CD1c-positive myeloid dendritic cell (primary cell): ENCODE measurements around the gene BCKDHA.
"Not testable (repeated sequence)": the region's sequence is repeated elsewhere in the genome, so short reads cannot be mapped to it uniquely, and the experiment has no call there.

Experiments
- DNase-seq: peaks from one replicate; pipeline ENCODE4 v3.0.0-alpha.2; 2016; ENCODE audit errors: extremely low spot score

The BCKDHA gene

DNA sequence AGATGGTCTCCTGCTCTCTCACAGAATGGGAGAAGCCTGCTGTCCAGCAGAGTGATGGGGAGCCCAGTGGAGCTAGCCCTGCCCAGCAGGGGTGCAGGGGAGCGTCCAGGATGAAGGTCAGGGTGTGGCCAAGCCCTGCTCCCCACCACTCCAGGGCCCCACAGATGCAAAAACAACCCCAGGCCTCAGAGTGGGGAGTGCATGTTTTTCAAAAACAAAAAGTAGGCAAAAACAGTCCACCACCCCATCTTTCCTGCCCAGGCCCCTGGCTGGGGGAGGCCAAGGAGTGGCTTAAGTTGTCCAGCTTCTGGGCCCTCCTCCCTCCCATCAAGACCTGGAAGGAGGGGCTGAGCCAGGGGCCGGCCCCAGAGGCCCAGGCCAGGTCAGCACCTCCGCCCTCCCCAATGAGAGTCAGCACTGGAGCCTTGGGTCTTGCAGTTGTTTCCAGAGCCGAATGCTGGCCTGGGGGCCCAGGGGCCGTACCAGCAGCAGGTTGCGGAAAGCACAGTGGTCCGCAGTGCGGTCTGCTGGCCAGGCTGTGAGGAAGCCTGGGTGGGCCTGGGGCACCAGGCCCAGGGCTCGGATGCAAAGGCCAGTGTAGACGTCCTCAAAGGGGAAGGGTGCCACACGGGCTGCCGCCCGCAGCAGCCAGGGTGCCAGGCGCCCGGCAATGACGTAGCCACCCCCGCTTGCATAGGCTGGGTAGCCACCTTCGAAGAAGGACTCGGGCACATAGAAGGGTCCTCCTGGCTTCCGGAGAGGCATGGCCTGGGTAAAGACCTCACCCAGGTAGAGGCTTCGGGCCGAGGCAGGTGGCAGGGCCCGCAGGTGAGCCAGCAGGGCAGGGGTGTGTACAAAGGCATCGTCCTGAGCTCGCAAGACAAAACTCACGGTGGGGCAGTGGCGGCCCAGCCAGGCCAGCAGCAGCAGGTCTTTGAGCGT, 27.8 kb downstream of the BCKDHA start:
- DNase-seq = no peak

DNA sequence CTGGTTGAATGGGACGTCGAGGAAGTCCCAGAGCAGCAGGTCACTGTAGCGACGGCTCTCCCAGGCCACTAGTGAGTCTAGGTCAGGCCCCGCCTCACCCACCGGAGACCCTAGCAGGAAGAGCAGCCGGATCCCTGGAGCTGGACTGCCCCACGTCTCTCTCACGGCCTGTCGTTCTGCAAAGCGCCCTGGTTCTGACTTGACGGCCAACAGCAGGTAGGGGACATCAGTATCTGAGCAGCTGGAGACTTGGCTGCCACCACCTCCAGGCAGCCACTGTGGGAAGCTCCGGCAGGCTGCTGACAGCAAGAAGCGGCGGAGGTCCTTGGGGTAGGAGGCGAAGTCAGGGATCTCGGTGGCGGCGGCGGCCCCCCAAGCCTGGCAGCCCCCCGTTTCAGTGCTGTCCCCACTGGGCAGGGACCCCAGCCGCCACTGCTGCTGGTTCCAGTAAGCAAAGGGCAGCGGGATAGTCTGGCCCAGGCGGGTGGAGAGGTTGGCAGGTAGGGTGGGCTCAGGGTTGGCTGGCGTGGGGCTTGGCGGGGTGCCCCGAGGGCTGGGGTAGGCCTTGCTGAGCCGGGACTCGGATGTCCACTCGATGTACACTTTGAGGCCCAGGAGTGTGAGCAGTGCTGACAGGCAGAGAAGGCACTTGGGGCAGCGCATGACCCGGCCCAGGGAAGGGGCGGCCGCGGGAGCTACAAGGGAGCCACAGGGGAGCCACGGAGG, 28.7 kb downstream of the BCKDHA start:
- no peak for DNase-seq

DNA sequence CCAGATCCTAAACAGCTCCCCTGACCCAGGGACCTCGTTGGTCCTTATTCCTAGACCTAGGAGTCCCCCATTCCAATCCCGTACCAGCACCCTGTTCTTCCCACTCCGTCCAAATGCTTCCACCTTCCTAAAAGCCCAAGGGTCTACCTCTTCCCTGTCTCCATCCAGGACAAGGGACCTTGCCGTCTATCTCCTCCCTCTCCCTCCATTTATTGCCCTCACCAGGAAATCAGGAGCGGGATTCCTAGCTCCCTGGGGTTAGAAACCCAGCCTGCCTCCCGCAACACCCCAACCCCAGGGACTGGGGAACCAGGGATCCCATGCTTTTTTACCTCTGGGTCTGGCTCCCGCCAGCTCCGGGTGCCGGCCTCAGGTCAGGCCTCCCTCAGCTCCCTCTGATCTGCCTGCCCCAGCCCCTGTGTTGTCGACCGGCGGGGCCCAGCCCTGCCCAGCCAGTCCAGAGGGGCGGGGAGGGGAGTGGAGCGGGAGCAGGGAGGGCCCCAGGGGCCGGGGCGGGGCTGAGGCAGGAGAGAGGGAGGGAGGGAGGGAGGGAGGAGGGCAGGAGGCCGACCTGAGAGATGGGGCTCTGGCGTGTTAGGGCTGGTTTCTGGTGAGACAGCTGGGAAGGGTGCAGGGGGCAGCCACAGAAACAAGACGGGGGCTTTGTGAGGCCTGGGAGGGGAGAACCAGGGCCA, 29.5 kb downstream of the BCKDHA start, which contains the start of gene B3GNT8:
Gene B3GNT8, minus strand, starts transcription at position 423 of the 695 bp plus-strand sequence. CDS start 596 bp downstream, outside the sequence.
- peak; percentile 16 for DNase-seq

DNA sequence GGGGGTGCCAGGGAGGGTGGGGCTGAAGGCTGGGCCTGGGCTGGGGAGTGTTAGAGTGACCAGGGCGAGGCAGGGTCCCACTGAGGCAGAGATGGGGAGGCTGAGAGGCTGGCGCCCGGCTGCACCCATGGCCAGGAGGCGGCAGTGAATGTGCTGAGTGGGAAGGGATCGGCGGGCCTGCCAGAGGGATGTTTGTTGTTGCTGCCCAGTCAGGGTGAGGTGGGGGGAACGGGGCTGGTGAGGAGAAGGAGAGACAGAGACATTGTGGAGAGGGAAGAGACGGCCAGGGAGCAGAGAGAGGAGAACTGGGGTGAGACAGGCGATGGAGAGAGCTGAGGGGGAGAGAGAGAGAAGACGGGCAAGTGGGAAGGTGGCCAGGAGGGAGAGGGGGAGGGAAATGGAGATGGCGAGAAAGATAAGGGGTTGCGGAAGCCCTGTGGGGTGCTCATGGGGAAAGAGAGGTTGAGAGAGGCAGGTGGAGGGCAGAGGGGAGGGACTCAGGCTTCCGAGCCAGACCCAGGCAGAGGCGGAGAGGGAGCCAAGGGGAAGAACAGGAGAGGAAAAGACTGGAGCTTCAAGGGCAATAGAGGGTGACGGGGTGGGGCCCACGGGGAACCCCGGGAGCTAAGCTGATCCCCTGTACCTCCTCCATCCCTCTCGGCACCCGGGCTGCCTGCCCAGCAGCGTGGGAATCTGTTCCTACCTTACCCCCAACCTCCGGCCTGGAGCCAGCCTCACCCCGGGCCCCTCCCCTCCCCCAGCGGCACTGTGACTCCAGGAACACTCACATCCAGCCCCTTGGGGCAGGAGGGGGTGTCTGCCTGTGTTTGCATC, 30.2 kb downstream of the BCKDHA start:
- DNase-seq = peak; percentile 15

DNA sequence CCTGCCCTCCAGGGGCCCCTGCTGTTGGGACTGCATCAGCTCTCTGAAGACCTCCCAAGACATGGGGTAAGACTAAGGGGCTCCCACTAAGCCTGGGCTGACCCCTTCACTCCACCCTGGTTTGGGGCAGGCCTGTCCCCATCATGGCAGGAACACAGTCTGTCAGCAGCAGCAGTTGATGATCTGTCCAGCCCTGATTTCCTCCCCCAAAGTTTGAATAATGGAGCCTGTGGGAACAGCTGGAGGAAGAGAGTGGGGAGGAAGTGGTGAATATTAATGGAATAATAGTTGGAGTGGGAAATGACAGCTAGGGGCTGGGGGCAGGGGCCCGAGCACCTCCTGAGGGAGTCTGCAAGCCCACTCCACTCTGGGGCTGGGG, 30.9 kb downstream of the BCKDHA start:
- DNase-seq = no peak

DNA sequence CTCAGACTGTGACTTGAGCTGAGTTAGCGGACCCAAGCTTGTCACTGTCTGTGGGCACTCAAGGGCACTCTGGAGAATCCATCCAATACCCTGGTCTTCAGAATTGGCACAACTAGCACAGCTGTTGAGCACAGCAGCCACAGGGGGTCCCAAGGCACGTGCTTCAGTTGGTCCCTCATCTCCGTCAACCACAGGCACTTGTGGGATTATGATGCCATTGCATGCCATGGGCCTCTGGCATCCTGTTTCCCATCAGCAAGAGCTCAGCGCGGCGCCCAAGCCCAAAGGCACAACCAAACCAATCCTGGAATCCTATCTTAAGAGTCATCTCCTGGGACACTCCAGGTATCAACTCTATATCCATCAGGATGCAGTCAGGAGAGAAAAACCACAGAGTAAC, 33.3 kb downstream of the BCKDHA start:
- DNase-seq = no peak

DNA sequence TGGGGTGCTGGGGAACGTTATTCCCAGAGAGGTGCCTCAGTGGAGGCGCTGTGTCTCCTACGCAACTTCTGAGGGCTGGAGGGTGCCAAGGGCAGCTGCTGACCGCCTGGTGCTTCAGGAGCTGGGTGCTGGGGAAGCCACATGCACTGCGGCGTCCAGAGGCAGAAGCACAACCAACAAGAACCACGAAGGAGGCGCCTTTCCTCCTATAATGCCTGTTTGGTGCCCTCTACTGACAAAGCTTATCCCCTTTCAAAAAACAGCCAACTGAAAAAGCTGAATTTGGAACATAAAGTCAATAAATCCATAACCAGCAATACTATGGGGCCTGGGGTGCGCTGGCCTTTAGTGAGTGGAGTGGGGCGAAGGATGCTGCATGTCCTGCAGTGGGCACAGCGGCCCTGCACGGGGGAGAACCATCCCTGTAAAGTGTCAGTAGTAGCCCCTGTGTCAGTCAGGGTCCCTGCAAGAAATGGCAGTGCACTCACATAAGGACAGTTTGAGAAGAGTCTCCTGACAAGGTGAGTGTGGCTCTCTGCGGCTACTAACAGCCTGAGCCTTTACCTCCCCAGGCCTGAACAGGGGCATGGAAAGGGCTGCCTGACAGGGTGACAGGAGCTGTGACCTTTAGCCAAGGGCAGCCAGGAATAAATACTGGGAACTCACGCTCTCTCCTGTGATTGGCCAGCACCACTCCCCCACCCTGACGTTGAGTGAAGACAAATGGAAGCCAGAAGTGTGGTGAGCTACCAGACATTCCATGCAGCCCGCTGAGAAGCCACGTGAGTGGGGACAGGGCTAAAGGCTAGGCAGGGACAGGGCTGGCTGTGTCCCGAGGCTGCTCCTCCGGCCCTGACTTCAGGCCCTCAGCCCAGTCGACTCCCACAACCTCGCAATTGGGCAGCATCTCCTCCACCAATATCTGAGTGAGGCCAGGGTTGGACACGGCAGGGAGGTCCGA, 34.1 kb downstream of the BCKDHA start:
- peak; percentile 64 for DNase-seq

DNA sequence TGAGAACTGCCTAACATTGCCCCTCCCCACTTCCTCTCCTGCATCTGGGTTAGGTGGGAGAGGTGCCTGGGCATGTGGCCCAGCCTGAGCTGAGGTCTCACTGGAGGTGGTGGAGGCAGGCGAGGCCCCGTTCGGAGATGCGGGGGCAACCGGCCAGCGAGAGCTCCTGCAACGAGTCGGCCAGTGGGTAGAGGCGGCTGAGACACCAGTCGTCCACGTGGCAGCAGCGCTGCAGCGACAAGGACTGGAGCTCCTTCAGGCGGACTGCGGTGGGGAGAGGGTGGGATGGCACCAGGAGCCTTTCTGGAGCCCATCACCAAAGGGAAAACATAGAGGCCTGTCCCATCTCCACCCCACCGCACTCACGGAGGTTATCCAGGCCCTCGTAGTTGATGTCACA, 35.6 kb downstream of the BCKDHA start:
- no peak for DNase-seq

DNA sequence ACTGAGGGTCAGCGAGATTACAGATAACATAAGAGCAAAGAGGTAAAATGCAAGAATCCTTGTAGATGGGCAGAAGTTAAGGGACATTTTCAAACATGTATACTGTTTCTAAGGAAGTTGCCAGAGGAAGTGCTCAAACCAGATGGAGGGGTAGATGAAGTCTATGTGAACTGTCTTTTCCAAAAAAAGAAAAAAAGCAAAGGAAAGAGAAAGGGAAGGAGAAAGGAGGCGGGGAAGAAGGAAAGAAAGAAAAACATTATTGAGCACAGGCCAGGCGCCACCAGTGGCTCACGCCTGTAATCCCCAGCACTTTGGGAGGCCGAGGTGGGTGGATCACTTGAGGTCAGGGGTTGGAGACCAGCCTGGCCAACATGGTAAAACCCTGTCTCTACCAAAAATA, 36.8 kb downstream of the BCKDHA start:
- DNase-seq = no peak

DNA sequence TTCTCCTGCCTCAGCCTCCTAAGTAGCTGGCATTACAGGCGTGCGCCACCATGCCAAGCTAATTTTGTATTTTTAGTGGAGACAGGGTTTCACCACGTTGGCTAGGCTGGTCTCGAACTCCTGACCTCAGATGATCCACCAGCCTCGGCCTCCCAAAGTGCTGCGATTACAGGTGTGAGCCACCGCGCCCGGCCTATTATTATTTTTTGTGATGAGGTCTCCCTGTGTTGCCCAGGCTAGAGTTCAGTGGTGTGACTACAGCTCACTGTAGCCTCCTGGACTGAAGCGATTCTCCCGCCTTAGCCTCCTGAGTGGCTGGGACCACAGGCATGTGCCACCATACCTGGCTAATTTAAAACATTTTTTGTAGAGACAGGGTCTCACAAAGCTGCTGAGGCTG, 37.8 kb downstream of the BCKDHA start:
- not testable (repeated sequence) for DNase-seq

DNA sequence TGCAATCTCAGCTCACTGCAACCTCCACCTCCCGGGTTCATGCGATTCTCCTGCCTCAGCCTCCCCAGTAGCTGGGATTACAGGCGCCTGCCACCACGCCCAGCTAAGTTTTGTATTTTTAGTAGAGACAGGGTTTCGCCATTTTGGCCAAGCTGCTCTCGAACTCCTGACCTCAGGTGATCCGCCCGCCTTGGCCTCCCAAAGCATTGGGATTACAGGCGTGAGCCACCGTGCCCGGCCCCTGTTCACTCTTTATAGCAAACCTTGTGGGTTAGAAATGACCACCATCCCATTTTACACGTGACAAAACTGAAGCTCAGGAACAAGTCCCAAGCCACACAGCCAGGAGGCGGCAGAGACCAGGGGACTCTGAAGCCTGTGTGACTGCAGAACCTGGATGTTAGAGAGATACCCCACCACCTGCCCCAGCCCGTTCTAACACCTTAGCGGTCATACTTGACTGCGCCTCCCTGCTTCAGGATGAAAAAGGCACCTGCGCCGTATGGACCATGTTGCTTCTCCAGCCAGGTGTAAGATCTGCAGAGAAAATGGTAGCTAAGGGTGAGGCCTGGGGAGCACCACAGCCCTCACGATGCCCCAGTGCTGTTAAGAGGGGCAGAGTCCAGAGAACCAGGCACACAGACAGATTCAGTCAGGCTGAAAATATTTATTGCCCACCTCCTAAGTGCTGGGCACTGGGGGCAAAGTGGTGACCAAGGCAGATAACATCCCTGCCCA, 38.5 kb downstream of the BCKDHA start:
- no peak for DNase-seq

DNA sequence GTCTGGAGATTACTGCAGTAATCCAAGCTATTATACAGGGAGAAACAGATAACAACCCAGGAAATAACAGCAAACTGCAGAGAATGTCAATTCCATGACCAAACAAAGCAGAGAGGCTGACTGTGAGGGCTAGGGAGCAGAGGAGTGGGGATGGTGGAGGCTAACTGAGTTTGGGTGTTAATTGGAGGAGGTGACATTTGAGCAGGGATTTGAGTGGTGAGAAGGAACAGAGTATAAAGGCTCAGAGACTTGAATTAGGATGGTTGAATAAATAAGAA, 39.0 kb downstream of the BCKDHA start:
- no peak for DNase-seq

DNA sequence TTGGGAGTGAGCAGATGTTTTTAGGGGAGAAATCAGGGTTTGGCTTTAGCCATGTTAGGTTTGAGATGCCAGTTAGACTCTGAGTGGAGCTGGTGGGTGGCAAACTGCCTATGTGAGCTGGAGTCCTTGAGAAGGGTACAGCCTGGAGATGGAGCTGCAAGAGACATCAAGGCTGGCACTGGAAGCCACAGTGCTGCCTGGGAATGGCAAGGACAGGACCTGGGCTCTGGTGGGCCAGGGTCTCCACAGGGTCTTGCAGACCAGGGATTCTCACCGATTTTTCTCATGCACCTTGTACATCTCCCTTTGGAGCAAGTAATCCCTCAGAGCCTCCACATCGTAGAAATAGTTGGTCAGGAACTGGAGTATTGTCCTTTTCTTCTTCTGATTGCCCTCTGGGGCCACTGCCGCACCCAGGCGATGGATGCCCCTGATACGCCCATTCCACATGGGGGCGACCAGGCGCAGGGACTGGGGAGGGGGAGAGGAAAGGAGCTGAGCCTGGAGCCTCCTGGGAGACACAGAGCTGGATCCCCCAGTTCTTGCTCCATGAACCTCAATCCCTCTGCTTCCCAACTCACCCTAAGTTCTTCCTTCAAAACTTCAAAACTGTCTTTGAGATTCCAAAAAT, 40.4 kb downstream of the BCKDHA start:
- no peak for DNase-seq

DNA sequence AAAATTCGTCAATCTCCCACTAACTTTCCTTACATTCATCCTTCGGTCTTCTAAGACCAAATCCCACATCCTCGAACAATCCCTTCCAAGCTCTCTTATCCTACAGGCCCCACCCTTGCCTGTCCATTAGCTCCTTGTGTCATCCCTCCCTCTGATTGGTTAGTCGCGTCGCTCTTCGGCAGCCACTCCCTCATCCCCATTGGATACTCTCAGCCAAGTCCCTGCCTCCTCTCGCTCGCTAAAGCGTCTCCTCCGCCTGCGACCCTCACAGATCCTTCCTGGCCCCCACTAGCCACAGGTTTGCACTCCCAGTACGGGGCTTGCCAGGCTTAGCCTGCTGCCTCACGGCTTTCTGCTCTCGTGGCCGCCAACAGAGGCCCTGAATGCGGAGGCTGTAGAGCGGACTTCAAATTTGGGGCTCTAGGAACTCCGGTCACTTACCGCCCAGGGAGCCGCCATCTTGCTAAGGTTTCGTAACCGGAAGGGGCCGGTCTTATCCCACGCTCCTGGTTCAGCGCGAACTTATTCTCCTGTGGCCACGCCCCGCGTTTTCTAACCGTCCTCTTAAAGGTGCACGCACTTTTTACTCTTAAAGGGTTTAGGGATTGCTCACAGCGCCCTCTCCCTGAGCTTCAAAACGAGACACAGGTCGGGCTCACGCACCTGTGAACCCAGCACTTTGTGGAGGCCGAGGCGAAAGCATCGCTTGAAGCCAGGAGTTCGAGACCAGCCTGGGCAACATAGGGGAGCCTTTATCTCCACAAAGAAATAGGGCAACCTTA, 42.0 kb downstream of the BCKDHA start, which contains the start of gene DMAC2:
Gene DMAC2, minus strand, starts transcription at position 472 of the 782 bp plus-strand sequence. Its CDS starts 13 bp downstream, at position 459.
- DNase-seq = peak; percentile 98

DNA sequence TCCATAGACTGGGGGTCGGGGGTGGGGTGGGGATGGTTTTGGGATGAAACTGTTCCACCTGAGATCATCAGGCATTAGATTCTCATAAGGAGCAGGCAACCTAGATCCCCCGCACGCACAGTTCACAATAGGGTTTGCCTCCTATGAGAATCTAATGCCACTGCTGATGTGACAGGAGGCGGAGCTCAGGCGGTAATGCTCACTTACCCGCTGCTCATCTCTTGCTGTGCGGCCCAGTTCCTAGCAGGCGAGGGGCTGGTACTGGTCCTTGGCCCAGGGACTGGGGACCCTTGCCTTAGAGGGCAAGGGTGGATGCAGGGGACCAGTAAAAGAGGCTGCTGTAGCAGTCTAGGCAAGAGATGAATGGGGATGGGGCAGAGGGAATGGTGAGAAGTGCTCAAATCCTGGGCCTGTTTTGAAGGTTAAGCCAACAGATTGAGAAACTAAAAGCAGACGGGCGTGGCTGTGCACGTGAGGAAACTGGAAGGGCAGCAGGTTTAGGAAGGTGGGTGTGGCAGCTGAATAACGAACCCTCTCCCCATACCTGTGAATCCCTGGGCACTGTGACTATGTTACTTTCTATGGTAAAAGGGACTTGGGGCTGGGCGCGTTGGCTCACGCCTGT, 43.8 kb downstream of the BCKDHA start:
- DNase-seq = no peak

DNA sequence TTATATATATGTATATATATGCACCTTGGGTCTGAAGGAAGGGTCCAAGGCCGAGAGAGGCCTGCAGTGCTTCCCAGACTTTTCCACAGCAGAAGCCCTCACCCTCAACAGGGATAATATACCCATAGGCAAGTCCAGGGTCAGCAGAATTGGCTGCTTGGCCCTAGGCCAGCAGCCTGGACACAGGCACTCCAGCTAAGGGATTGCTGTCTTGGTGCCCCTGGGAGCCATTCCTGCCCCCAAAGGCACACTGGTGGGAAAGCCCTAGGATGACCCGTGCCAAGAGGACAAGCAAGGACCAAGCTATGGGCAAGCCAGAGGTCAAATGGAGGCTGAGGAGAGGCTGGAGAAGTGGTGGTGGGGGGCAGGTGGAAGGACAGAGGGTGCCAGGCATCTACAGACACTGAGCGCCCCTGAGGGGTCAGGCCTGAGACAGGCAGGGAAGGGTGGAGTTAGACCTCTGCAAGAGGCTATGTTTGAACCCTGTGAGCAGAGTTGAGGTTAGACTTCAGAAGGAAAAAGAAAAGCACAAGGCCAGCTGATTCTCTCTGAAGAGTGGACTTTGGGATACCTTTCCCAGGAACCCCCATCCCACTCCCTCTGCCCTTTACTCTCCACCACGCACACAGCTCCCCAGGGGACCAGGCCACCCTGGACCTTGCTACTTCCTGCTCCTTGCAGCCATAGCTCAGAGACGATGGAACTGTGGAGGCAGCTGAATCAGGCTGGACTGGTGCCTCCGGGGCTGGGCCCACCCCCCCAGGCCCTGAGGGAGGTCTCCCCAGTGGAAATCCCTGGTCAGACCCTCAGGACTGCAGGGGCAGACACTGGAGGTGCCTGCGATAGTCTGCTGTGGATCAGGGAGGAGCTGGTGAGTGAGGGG, 45.1 kb downstream of the BCKDHA start, which contains the start of gene ERICH4:
Gene ERICH4, plus strand, starts transcription at position 684 of the 883 bp plus-strand sequence. Its CDS starts 14 bp downstream, at position 698.
- no peak for DNase-seq
